Activated naive CD8-positive, alpha-beta T cell treated with anti-CD3 and anti-CD28 coated beads, Interleukin-2, amount 50 U/mL, for 24 hours (primary cell): Measurements from ENCODE around the gene FYB2.

Experiments used
- ATAC-seq: fragments of 150-1000 bp; cut with Tn5 transposase; one replicate; pipeline ENCODE4 v1.10.0; 2021
- DNase-seq: peaks from one replicate; pipeline ENCODE4 v3.0.0; 2021
- H3K27ac Mint-ChIP-seq: one replicate; pipeline ENCODE4 v1.8.0; 2021; ENCODE audit warnings: mild to moderate bottlenecking, mixed read lengths
- H3K27me3 Mint-ChIP-seq: one replicate; pipeline ENCODE4 v1.8.0; 2021; ENCODE audit warnings: mixed read lengths
- H3K36me3 Mint-ChIP-seq: one replicate; pipeline ENCODE4 v1.8.0; 2021; ENCODE audit warnings: low read depth, mixed read lengths
- H3K4me1 Mint-ChIP-seq: one replicate; pipeline ENCODE4 v1.8.0; 2021; ENCODE audit warnings: mixed read lengths
- H3K4me3 Mint-ChIP-seq: one replicate; pipeline ENCODE4 v1.8.0; 2021; ENCODE audit warnings: mild to moderate bottlenecking, moderate library complexity, mixed read lengths
- H3K9me3 Mint-ChIP-seq: one replicate; pipeline ENCODE4 v1.8.0; 2021; ENCODE audit warnings: mixed read lengths

The FYB2 gene

DNA sequence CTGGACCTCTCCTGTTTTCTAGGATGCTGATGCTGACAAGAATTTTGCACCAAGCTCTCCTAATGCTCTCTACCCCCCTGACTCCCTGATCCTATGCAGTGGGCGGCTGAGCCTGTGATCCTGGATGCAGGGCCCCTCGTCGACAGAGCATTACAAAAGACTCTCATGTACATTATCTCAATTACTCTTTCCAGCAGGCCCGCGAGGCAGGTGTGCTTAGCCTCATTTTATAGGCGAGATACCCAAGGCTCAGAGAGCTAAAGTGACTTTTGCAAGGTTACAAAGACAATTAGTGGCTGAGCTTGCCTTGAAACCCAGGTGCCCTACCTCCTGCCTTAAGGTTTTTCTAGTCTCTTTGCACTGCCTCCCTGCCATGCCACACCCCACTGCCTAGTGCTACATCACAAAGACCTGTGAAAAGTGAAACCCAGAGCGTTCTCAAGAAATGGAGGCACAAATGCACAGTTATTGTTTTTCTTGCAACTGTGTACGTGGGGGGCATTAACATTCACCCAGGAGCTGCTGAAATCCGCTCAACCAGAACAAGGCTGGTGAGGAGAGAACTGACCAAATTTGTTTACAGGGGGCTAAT, 25.4 kb upstream of the FYB2 start:
- Mint-ChIP-seq H3K4me3 (no peak overlapping the region), H3K4me1 (no peaks in the 10 kb centered on the region), H3K36me3 (no peaks in the 10 kb centered on the region), H3K27ac (no peak overlapping the region), H3K9me3 (no peaks in the 10 kb centered on the region), H3K27me3 (peaks cover 10% of the 10 kb centered on the region)
- no peak for DNase-seq
- ATAC-seq = no peak

DNA sequence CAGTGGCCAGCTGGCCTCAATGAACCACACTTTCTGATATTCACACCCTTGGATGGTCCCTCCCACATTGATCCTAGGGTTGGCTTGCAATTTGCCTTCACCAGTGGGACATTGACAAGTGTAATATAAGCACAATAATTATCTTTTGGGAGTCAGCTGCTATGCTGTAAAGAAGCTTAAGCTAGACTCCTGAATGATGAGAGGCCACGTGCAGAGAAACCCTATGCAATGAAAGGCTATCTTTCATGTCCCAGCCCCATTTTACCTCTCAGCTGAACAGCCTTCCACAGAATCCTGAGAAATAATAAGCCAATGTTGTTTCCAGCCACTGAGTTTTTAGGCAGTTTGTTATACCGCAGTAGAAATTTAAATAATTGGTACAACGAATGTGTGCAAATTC, 24.3 kb upstream of the FYB2 start:
- H3K4me1 Mint-ChIP-seq = no peaks in the 10 kb centered on the region
- H3K9me3 Mint-ChIP-seq = no peaks in the 10 kb centered on the region
- H3K27ac Mint-ChIP-seq = no peak overlapping the region
- H3K27me3 Mint-ChIP-seq = peaks cover 12% of the 10 kb centered on the region
- no peaks in the 10 kb centered on the region for H3K36me3 Mint-ChIP-seq
- ATAC-seq = no peak
- no peak overlapping the region for H3K4me3 Mint-ChIP-seq
- no peak for DNase-seq

DNA sequence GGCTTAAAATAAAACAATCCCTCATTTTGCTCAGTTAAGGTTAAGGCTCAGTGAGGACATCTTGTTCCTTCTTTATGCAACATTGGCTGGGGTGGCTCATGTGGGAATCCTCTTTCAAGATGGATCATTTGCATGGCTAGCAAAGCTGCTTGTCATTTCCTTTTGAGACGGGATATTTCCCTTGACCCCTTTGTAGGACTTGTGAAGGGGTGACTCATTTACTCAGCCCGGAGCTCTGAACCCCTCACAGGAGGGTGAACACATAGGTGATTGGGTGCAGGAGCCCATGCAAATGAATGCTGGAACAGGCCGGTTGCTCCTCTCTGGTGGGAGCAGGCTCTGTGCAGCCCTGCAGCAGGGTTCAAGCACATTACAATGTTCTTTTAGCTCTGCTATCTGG, 19.6 kb upstream of the FYB2 start:
- Mint-ChIP-seq H3K27me3 (peaks cover 8% of the 10 kb centered on the region), H3K36me3 (no peaks in the 10 kb centered on the region), H3K4me1 (no peaks in the 10 kb centered on the region), H3K27ac (no peak overlapping the region), H3K9me3 (no peaks in the 10 kb centered on the region), H3K4me3 (no peak overlapping the region)
- no peak for ATAC-seq
- DNase-seq = no peak

DNA sequence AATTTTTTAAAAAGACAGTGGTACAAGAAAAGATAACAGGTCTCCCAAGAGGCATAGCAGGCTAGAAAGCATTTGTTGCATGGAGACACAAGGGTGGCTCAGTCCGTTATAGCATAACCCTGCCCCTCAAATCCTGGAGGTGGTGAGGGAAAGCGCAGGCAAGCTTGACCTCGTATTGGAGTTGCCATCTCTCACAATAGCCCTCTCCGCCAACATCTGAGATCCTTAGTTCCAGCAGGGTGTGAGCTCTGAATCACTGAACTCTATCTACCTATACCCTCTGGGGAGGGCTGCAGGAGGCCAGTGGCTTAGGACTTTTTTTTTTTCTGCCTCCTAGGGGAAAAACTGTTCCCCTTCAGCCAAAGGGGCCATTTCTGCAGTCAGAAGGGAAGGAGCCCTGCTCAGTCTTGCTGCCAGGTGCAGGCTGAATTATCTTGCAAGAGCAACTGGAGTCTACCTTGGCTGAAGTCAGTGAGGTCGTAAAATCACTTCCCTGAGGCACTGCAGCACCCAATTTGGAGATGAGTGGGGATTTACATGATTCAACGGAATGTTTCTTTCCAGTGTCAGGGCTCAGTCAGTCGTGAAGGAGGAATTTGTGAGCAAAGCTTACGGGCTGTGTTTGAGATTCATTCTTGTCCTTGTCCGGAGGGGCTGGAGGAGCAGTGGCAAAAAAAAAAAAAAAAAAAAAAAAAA, 18.2 kb upstream of the FYB2 start:
- Mint-ChIP-seq H3K4me3 (no peak overlapping the region), H3K9me3 (no peaks in the 10 kb centered on the region), H3K36me3 (no peaks in the 10 kb centered on the region), H3K4me1 (peaks cover 5% of the 10 kb centered on the region), H3K27ac (no peak overlapping the region), H3K27me3 (peaks cover 8% of the 10 kb centered on the region)
- ATAC-seq = no peak
- DNase-seq = no peak

DNA sequence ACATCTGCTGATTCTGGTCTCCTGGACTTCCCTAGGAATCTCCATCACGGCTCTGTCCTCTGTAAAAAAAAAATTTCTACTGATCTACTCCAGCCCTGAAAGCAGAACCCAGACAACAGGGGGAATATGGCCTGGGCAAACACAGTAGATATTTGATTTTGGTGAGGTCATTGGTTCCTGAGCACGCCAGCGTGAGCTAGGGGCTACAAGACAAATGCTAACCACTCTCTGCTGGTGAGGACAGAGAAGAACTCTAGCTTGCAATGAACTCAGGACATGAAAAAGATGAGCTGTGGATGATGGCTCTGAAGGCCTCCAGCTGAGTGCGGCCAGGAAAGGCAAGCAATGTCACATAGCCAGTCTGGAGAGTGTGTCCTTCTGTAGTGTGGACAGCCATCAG, 17.2 kb upstream of the FYB2 start:
- Mint-ChIP-seq H3K27me3 (peaks cover 8% of the 10 kb centered on the region), H3K36me3 (no peaks in the 10 kb centered on the region), H3K4me1 (peaks cover 9% of the 10 kb centered on the region), H3K27ac (no peak overlapping the region), H3K4me3 (no peak overlapping the region), H3K9me3 (no peaks in the 10 kb centered on the region)
- ATAC-seq (no peak), DNase-seq (no peak)

DNA sequence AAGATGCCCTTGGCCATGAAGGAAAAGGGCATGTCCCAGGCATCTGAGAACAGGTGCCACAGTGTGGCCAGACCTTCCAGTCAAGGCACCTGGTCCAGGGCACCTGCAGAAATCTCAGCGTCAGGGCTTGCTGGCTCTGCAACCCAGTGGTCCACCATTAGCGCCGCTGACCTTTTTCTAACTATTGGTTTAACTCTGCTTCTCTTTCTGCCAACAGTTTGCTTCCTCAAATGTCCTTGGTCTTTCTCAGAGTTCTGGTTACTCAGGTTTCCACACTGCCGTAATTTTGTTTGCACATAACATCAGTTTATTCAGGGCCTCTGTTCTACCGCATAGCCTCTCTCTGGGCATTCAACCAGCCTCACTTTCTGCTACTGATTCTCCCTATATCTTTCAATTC, 16.5 kb upstream of the FYB2 start:
- H3K4me3 Mint-ChIP-seq = no peak overlapping the region
- DNase-seq (no peak), ATAC-seq (no peak)
- H3K9me3 Mint-ChIP-seq = no peaks in the 10 kb centered on the region
- H3K27me3 Mint-ChIP-seq = peaks cover 10% of the 10 kb centered on the region
- no peaks in the 10 kb centered on the region for H3K36me3 Mint-ChIP-seq
- H3K27ac Mint-ChIP-seq = no peak overlapping the region
- H3K4me1 Mint-ChIP-seq = peaks cover 9% of the 10 kb centered on the region

DNA sequence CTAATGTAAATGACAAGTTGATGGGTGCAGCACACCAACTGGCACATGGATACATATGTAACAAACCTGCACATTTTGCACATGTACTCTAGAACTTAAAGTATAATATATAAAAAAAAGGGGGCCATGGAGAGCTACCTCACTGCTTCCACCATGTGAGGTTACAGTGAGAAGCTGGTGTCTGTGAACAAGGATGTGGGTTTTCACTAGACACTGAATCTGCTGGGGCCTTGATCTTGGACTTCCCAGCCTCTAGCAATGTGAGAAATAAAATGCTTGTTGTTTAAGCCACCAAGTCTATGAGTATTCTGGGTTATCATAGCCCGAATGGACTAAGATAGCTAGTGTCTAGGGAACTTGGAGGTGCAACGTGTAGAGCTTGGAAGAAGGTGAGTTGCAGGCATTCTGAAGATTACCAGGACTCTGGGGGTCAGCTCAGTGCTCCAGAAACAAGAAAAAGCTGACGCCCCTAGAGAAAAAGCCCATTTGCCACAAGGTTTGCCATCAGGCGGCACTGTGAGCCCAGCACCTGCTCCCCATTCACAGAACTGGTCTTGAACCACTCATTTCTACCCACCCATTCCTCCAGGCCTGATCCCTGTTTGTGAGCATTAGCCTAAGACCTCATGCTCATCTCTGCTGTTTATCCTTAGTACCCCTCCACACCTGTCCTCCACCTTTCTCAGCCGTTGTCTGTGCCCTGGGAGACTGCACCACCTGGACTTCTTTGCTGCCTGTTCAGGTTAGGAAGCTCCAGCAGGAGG, 15.1 kb upstream of the FYB2 start:
- Mint-ChIP-seq H3K27ac (no peak overlapping the region), H3K27me3 (peaks cover 13% of the 10 kb centered on the region), H3K9me3 (no peaks in the 10 kb centered on the region), H3K4me1 (peaks cover 9% of the 10 kb centered on the region), H3K36me3 (no peaks in the 10 kb centered on the region), H3K4me3 (no peak overlapping the region)
- no peak for ATAC-seq
- no peak for DNase-seq

DNA sequence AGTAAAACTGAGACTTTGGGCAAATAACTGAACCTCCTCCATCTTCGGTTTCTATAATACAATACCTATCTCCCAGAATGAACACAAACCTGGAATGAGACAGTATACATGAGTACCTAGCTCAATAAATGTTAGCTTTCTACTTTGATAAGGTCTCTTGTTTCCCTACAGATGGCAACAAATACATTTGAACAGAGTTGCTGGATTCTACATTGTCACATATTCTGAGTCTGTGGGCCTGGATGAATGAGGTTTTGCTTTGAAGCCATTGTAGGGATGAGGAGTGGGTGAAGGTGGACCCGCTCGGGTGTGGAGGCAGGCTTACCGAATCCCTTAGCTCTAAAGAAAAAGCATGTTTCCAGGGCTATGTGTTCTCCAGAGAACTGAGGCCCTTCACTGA, 13.9 kb upstream of the FYB2 start:
- peaks cover 13% of the 10 kb centered on the region for H3K27me3 Mint-ChIP-seq
- H3K4me1 Mint-ChIP-seq = peaks cover 9% of the 10 kb centered on the region
- H3K4me3 Mint-ChIP-seq = no peak overlapping the region
- H3K9me3 Mint-ChIP-seq = no peaks in the 10 kb centered on the region
- DNase-seq (no peak), ATAC-seq (no peak)
- H3K27ac Mint-ChIP-seq = no peak overlapping the region
- H3K36me3 Mint-ChIP-seq = no peaks in the 10 kb centered on the region

DNA sequence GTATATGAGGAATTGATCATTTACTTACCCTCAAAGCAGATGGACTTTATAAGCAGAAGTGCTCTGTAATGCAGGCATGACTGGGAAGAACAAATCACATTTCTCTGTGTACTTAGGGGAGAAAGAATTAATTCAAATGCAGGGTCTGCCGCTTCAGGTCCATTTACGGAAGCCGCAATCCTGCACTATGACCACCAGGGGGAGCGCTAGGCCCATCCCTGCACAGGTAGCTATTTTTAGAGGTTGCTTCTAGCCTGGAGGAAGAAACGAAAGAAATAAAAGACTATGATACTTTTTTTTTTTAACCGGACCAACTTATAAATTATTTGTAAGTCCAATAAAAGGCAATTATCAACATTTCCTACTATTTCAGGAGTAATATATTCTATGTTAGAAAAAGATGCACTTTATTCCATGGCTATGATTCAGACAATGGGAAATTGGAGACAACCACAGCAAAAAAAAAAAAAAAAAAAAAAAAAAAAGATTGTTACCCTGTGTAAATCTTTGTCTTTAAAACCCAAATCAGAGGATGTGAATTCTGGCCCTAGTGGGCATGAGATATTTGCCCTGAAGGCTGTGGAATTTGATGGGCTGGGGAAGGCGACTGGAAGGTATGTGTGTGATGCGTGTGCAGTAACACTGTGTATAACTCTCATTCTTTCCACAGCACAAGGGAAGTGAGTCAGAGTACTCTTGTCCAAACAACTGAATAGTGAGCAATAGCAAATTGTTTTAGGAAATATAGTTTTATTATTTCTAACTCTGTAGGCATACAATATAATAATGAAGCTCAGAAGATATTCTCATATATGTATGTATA, 12.9 kb upstream of the FYB2 start:
- H3K36me3 Mint-ChIP-seq = no peaks in the 10 kb centered on the region
- H3K4me3 Mint-ChIP-seq = no peak overlapping the region
- peaks cover 13% of the 10 kb centered on the region for H3K27me3 Mint-ChIP-seq
- no peaks in the 10 kb centered on the region for H3K9me3 Mint-ChIP-seq
- DNase-seq (peak; percentile 68), ATAC-seq (peak; percentile 68)
- H3K4me1 Mint-ChIP-seq = peaks cover 9% of the 10 kb centered on the region
- H3K27ac Mint-ChIP-seq = no peak overlapping the region

DNA sequence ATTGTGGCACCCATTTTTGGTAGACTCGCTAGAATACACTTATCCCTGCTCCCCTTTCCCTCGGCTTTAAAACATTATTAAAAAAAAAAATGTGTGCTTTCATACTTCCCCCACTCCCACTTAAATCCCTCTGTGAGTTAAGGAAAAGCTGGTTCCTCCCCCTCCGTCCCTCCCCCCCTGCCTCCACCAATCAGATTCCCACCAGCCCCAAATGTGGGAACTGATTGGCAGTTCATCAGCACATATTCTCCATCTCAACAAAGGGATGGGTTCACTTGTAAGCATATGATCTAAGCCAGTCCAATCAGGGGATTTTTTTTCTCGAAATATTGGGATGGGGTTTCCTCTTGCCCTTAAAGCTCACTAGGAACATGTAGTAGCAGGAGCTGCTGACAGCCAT, 10.8 kb upstream of the FYB2 start:
- ATAC-seq (no peak), DNase-seq (no peak)
- Mint-ChIP-seq H3K4me3 (no peak overlapping the region), H3K27me3 (peaks cover 18% of the 10 kb centered on the region), H3K9me3 (no peaks in the 10 kb centered on the region), H3K4me1 (peaks cover 9% of the 10 kb centered on the region), H3K36me3 (no peaks in the 10 kb centered on the region), H3K27ac (no peak overlapping the region)

DNA sequence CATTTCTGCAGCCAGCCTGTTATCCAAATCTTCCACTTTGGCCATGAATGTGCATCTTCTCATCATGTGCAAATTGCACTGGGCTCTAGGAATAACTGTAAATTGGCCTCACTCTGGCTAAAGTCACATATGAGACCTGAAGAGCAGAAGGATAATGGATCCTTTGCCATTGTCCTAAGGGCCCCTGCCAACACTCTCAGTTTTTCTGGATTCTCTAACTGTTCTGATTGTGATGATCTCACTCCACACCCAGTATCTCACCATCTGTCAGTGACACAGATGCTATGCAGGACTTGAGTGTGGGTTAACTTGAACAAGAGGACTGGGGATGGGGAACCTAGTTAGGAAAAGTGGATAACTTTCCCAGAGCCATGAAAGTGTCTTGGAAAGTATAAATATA, 8.5 kb upstream of the FYB2 start:
- H3K27me3 Mint-ChIP-seq = peaks cover 17% of the 10 kb centered on the region
- peaks cover 5% of the 10 kb centered on the region for H3K4me1 Mint-ChIP-seq
- no peak for DNase-seq
- ATAC-seq = no peak
- no peak overlapping the region for H3K4me3 Mint-ChIP-seq
- H3K36me3 Mint-ChIP-seq = no peaks in the 10 kb centered on the region
- H3K9me3 Mint-ChIP-seq = no peaks in the 10 kb centered on the region
- H3K27ac Mint-ChIP-seq = no peak overlapping the region

DNA sequence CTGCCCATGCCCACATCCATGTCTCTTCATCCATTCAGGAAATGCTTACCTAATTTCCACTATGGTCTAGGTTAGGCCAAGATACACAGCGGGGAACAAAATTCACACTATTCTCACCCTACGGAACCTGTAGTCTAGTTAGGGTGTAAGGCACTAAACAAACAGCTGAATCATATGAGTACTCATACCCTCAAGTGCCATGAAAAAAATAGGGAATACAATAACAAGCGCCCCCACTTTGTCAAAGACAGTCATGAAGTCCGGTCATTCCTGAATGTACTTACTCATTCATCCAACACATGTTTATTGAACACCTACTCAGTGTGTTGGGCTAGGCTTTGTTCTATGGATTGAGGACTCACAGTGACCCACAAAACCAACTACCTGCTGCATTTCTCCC, 6.2 kb upstream of the FYB2 start:
- Mint-ChIP-seq H3K36me3 (no peaks in the 10 kb centered on the region), H3K4me1 (no peaks in the 10 kb centered on the region), H3K4me3 (no peak overlapping the region), H3K9me3 (no peaks in the 10 kb centered on the region), H3K27ac (no peak overlapping the region), H3K27me3 (peaks cover 20% of the 10 kb centered on the region)
- DNase-seq (no peak), ATAC-seq (no peak)

DNA sequence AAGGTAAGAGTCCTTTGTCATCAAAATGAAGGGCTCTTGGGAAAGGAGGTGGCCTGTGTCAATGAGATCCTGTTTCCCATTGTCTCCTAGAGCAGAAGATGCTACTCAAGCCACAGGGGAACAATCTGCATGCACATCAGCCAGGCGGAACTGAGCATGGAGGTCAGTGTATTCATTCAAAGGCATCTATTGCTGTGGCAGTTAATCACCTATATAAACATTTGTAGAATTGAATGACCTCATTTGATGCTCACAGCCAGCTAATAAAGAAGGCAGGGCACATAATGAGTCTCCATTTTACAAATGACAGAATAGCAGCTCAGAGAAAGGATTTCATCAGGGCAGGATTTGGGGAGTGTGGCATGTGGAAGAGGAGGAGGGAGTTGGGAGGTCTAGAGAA, 5.7 kb upstream of the FYB2 start:
- H3K36me3 Mint-ChIP-seq = no peaks in the 10 kb centered on the region
- H3K27me3 Mint-ChIP-seq = peaks cover 20% of the 10 kb centered on the region
- H3K9me3 Mint-ChIP-seq = no peaks in the 10 kb centered on the region

DNA sequence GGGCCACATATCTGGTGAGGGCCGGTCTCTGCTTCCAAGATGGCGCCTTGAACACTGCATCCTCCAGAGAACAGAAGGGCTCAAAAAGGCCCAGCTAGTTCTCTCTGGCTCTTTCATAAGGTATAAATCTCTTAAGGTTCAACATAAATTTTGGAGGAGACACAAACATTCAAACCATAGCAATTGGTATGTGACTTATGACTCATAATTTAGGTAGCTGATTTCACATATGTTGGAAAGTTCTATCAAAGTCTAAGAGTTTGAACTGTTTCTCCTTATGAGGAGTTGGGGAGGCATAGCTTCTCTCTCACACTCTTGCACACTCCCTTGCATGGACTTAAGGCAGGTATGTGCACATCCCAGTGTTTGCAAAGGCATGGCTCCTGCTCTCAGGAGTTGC, 5.1 kb upstream of the FYB2 start:
- H3K4me3 Mint-ChIP-seq = no peak overlapping the region
- ATAC-seq (no peak), DNase-seq (no peak)
- no peaks in the 10 kb centered on the region for H3K9me3 Mint-ChIP-seq
- peaks cover 16% of the 10 kb centered on the region for H3K27me3 Mint-ChIP-seq
- H3K4me1 Mint-ChIP-seq = no peaks in the 10 kb centered on the region
- no peaks in the 10 kb centered on the region for H3K36me3 Mint-ChIP-seq
- no peak overlapping the region for H3K27ac Mint-ChIP-seq

More for the DNA sequence above, 5.7 kb upstream of the FYB2 start:
- no peak for DNase-seq
- no peak overlapping the region for H3K27ac Mint-ChIP-seq
- no peak for ATAC-seq
- no peak overlapping the region for H3K4me3 Mint-ChIP-seq
- H3K4me1 Mint-ChIP-seq = no peaks in the 10 kb centered on the region

DNA sequence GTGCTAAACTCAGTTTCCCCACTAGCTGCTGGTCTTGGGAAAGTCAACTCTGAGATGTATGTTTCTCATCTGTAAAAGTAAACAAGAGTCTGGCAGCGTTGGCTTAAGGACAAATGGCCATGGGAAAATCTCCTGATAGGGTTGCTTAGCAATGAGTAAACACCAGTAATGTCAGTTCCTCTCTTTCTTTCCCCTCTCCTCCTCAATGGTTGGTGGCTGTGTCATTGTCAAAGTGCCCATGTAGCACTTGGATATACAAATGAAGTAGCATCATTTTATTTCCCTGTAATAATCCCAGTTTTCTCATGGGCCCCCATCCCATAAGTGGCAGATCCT, 2.2 kb upstream of the FYB2 start:
- DNase-seq (no peak), ATAC-seq (no peak)
- Mint-ChIP-seq H3K27ac (no peak overlapping the region), H3K4me3 (no peak overlapping the region), H3K4me1 (no peaks in the 10 kb centered on the region), H3K27me3 (peaks cover 13% of the 10 kb centered on the region), H3K36me3 (no peaks in the 10 kb centered on the region), H3K9me3 (no peaks in the 10 kb centered on the region)
